PFSK-1 (cell line): Measurements from ENCODE around the gene TTC12. TPM values are rescaled to one million over a fixed set of nuclear protein-coding genes. Genes with fewer than 3 reads are reported as not detected.

Experiments used
- FOXP2 ChIP-seq: optimal IDR thresholded peaks from 2 replicates; pipeline ENCODE3; 2011; ENCODE audit warnings: borderline replicate concordance, control low read depth, inconsistent platforms; ENCODE audit not compliant: insufficient read depth; ENCODE audit errors: extremely low read length, extremely low read depth
- POLR2AphosphoS5 ChIP-seq: IDR thresholded peaks from 2 replicates; pipeline ENCODE4 v1.6.1; 2012; ENCODE audit warnings: low read depth, mild to moderate bottlenecking, control low read depth, low read length, moderate library complexity
- SIN3A ChIP-seq: IDR thresholded peaks from 2 replicates; pipeline ENCODE4 v1.6.1; 2012; ENCODE audit warnings: mild to moderate bottlenecking, low read length, moderate library complexity, borderline replicate concordance; ENCODE audit not compliant: insufficient read depth
- TAF1 ChIP-seq: IDR thresholded peaks from 2 replicates; pipeline ENCODE4 v1.6.1; 2012; ENCODE audit warnings: low read length, control low read depth, borderline replicate concordance; ENCODE audit not compliant: insufficient read depth
- polyA plus RNA-seq: library from polyadenylated mRNA; unstranded; fragments of >200 nt; gene quantifications from one replicate; pipeline ENCODE4 v1.2.1, GENCODE V29; 2012; ENCODE audit warnings: low read depth, missing spikeins; ENCODE audit not compliant: insufficient read length
- TF ChIP-seq, protein P1 (sequence below), 2 experiments: IDR thresholded peaks; 2 replicates each; pipeline versions ENCODE4 v1.6.1 to v1.8.0; 2011 to 2012; ENCODE audit warnings: low read depth in 2 of 2, low read length in 2 of 2, control low read depth in 1 of 2, inconsistent platforms in 1 of 2, mild to moderate bottlenecking in 1 of 2, moderate library complexity in 1 of 2; ENCODE audit not compliant: insufficient read depth in 1 of 2

The TTC12 gene, protein sequence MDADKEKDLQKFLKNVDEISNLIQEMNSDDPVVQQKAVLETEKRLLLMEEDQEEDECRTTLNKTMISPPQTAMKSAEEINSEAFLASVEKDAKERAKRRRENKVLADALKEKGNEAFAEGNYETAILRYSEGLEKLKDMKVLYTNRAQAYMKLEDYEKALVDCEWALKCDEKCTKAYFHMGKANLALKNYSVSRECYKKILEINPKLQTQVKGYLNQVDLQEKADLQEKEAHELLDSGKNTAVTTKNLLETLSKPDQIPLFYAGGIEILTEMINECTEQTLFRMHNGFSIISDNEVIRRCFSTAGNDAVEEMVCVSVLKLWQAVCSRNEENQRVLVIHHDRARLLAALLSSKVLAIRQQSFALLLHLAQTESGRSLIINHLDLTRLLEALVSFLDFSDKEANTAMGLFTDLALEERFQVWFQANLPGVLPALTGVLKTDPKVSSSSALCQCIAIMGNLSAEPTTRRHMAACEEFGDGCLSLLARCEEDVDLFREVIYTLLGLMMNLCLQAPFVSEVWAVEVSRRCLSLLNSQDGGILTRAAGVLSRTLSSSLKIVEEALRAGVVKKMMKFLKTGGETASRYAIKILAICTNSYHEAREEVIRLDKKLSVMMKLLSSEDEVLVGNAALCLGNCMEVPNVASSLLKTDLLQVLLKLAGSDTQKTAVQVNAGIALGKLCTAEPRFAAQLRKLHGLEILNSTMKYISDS
- polyA plus RNA-seq: 6.8 TPM

DNA sequence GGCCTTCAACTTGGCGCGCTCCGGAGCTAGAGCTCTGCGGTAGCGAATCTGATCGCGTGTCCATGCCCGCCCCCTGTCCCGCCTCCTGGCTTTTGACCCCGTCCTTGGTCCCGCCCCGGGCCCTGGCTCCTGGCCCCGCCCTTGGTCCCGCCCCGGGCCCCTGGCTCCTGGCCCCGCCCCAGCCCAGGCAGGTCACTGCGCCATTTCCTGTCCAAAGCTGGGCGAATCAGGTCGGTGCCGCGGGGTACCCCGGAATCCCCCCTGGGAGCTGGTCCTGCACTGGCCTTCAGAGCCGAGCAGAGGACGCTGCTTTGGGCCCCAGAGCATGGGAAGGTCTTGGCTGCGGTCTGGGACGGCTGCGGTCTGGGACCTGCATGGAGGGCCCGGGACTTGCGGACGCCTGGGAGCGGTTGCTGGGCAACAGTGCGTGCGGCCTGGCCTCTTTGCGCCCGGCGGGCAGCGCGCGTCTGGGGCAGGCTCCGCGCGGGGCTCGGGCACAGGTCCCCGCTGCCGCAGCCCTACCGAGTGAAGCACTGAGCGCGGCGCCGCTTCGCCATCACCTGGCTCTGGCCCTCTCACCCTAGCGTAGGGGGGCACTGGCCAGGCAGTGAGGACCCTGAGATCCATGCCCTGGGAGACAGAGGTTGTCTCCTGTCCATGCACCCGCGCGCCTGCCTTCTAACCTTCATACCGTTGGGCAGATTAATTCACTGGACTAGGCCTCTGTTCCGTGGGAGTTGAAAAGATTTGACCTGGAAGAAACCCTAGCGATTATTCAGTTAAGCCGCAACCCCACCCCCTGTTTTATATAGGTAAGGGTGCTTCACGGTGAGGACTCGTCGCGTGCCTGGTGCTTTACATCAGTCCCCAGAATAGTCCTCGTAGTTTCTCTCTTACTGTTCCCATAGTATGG lies at the start of gene TTC12:
Gene TTC12 (plus strand): TSS at position 195 of the 913 bp plus-strand sequence. CDS start 1,675 bp downstream, outside the sequence.
- TF ChIP-seq, protein P1, sequence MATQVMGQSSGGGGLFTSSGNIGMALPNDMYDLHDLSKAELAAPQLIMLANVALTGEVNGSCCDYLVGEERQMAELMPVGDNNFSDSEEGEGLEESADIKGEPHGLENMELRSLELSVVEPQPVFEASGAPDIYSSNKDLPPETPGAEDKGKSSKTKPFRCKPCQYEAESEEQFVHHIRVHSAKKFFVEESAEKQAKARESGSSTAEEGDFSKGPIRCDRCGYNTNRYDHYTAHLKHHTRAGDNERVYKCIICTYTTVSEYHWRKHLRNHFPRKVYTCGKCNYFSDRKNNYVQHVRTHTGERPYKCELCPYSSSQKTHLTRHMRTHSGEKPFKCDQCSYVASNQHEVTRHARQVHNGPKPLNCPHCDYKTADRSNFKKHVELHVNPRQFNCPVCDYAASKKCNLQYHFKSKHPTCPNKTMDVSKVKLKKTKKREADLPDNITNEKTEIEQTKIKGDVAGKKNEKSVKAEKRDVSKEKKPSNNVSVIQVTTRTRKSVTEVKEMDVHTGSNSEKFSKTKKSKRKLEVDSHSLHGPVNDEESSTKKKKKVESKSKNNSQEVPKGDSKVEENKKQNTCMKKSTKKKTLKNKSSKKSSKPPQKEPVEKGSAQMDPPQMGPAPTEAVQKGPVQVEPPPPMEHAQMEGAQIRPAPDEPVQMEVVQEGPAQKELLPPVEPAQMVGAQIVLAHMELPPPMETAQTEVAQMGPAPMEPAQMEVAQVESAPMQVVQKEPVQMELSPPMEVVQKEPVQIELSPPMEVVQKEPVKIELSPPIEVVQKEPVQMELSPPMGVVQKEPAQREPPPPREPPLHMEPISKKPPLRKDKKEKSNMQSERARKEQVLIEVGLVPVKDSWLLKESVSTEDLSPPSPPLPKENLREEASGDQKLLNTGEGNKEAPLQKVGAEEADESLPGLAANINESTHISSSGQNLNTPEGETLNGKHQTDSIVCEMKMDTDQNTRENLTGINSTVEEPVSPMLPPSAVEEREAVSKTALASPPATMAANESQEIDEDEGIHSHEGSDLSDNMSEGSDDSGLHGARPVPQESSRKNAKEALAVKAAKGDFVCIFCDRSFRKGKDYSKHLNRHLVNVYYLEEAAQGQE (IDR thresholded peaks at IDR 0.05; ENCODE audit: insufficient read depth in 1 of 2, low read depth in 2 of 2, low read length in 2 of 2): no peak
- TF ChIP-seq POLR2AphosphoS5 (peak; percentile 75), FOXP2 (peak; percentile 18), SIN3A (no peak), TAF1 (0 out of 2 replicates have a peak, but pooled peaks have one; percentile 56)

DNA sequence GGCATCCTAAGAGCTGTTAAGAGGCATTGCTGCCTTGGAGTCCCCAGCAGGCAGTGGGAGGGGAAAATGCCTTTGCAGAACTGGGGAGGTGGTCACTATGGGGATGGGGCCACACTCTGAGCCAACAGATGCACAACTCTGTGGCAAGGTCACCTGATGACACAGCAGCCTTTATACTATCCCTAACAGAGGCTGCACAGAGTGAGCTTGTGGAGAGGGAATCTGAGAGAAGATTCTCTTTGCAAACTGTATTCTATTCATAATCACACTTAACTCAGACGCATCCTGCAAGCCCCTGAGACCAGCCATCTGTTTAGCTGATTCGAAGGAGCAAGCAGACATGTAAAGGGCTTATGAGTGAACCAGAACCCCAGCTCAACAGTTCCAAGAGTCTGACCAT lies 49.0 kb upstream of the TTC12 start:
- TF ChIP-seq, protein P1 (IDR thresholded peaks at IDR 0.05; ENCODE audit: insufficient read depth in 1 of 2, low read depth in 2 of 2, low read length in 2 of 2): no peak

DNA sequence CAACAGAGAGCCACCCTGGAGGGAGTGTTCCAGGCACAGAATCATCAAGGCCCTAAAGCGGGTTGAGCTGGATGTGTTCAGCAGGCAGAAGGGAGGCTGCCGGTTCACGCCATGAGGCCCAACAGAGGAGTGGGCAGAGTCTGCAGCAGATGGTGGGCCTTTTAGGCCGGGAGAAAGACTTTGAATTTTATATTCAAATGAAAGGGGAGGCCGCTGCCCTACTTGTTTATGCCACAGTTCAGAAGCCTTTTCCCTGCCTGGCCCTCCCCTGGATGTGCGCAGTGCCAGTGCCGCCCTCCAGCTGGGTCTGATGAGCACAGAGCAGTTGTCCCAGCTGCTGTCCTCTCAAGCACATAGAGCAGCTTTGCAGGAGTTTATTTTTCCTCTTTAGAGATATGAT lies 46.9 kb upstream of the TTC12 start:
- TF ChIP-seq SIN3A (no peak), POLR2AphosphoS5 (no peak), FOXP2 (no peak), TAF1 (no peak)
- TF ChIP-seq, protein P1 (IDR thresholded peaks at IDR 0.05; ENCODE audit: insufficient read depth in 1 of 2, low read depth in 2 of 2, low read length in 2 of 2): no peak

DNA sequence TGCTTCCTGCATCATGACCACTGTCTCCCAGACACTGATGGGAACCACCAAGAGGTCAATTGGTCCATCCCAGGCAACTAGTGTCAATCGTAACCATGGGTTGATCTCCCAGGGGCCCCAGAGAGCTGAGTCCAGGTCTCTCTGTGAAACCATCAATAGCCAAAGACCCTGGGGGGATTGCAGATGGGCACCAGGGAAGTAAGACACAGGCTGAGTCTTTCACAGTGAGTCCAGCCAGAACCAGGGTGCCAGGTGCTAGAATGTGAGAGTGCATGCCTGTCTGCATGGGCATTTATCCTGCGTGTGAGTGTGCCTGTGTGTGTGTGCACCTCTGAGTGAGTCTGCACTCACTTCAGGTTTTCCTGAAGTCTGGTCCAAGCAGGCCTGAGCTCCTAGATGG lies 45.3 kb upstream of the TTC12 start:
- TF ChIP-seq SIN3A: no peak
- no peak for TF ChIP-seq POLR2AphosphoS5
- no peak for TF ChIP-seq TAF1
- TF ChIP-seq, protein P1 (IDR thresholded peaks at IDR 0.05; ENCODE audit: insufficient read depth in 1 of 2, low read depth in 2 of 2, low read length in 2 of 2): no peak
- TF ChIP-seq FOXP2: no peak
